Measurements from ENCODE around the gene GSTP1. TPM values are rescaled to one million over a fixed set of nuclear protein-coding genes. Genes with fewer than 3 reads are reported as not detected.

The GSTP1 gene
- total RNA-seq, 2 experiments from 2014 or later = 330 to 337 TPM

DNA sequence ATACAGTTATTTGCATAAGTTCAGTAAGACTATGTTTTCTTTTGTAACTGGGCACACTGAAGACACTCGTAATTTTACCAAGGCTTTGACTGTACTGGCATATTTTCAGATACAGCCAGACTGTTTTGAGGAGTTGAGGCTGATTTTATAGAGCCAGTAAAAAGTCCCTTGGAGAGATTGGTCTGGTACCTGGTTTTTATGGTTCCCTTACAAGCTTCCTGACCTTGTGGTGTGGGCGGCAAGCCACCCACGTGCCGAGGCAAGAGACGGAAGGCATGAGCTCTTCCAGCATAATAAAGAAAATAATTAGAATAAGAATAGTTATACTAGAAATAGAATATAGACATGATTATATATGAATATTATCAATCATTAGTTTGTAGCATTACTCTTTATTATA, 11.3 kb upstream of the GSTP1 start:
- no peak overlapping the region for H3K4me3 Mint-ChIP-seq
- H3K27me3 Mint-ChIP-seq (ENCODE audit: low read depth) = peaks cover 16% of the 10 kb centered on the region
- CTCF ChIA-PET = interaction anchor here (0.7 to 1.6 kb wide), 3 partner anchors 8 to 42 kb away, joined by 3 to 11 read pairs (median 4); no protein-coding TSS in a partner anchor
- no peak for DNase-seq
- no peaks in the 10 kb centered on the region for H3K4me1 Mint-ChIP-seq (ENCODE audit: low read depth)
- POLR2A ChIA-PET = no interaction called here
- no peak for ATAC-seq
- H3K36me3 Mint-ChIP-seq (ENCODE audit: low read depth) = no peaks in the 10 kb centered on the region
- no peak overlapping the region for H3K27ac Mint-ChIP-seq
- no peaks in the 10 kb centered on the region for H3K9me3 Mint-ChIP-seq (ENCODE audit: insufficient read depth)

DNA sequence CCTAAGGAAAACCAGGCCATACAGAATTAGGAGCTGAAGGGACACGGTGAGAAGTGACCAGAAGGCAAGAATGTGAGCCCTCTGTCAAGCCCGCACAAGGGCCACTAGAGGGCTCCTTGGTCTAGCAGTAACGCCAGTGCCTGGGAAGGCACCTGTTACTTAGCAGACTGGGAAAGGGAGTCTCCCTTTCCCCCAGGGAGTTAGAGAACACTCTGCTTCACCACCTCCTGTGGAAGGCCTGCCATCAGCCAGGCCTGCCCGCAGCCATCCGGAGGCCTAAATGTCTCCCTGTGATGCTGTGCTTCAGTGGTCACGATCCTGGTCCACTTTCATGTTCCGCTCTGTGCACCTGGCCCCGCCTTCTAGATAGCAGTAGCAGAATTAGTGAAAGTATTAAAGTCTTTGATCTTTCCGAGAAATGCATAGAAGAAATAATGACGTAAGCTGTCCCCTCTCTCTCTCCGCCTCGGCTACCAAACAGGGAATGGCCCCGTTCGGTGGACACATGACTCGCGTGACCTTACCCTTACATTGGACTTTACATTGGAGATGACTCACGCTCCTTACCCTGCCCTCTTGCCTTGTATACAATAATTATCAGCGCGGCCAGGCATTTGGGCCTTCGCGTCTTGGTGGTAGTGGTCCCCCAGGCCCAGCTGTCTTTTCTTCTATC, 10.7 kb upstream of the GSTP1 start:
- H3K4me1 Mint-ChIP-seq (ENCODE audit: low read depth) = no peaks in the 10 kb centered on the region
- no peak for ATAC-seq
- DNase-seq = peak; percentile 51
- POLR2A ChIA-PET = no interaction called here
- no peak overlapping the region for H3K4me3 Mint-ChIP-seq
- no peaks in the 10 kb centered on the region for H3K36me3 Mint-ChIP-seq (ENCODE audit: low read depth)
- H3K27me3 Mint-ChIP-seq (ENCODE audit: low read depth) = peaks cover 14% of the 10 kb centered on the region
- no peaks in the 10 kb centered on the region for H3K9me3 Mint-ChIP-seq (ENCODE audit: insufficient read depth)
- CTCF ChIA-PET = interaction anchor here (0.7 to 1.6 kb wide), 3 partner anchors 9 to 41 kb away, joined by 3 to 11 read pairs (median 4); no protein-coding TSS in a partner anchor
- no peak overlapping the region for H3K27ac Mint-ChIP-seq

DNA sequence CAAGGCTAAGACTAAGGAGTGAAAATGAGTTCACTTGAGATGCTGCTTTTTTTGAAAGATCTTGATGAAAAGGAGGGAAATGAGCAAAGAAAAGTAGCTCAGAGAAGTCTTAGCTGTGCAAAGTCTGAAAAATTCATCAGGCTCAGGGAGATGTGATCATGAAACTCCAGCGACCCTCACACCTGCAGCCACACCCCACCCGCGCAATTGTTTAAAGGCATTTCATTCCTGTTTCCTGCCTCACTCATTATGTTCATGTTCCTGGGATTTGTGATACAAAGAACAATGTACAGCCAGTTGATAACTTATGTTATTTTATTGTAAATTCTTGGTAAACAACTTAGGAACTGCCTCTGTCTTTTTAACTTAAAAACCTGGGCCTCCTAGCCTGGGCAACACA, 8.7 kb upstream of the GSTP1 start:
- H3K9me3 Mint-ChIP-seq (ENCODE audit: insufficient read depth) = no peaks in the 10 kb centered on the region
- ChIA-PET POLR2A (no interaction called here), CTCF (interaction anchor here (0.7 to 1.5 kb wide), 2 partner anchors 9 to 223 kb away, joined by 3 to 5 read pairs; partner anchors contain the start of gene GSTP1)
- no peak for ATAC-seq
- H3K4me1 Mint-ChIP-seq (ENCODE audit: low read depth) = peaks cover 10% of the 10 kb centered on the region
- DNase-seq = no peak
- no peaks in the 10 kb centered on the region for H3K36me3 Mint-ChIP-seq (ENCODE audit: low read depth)
- H3K27me3 Mint-ChIP-seq (ENCODE audit: low read depth) = peaks cover 25% of the 10 kb centered on the region
- H3K27ac Mint-ChIP-seq = no peak overlapping the region
- no peak overlapping the region for H3K4me3 Mint-ChIP-seq

DNA sequence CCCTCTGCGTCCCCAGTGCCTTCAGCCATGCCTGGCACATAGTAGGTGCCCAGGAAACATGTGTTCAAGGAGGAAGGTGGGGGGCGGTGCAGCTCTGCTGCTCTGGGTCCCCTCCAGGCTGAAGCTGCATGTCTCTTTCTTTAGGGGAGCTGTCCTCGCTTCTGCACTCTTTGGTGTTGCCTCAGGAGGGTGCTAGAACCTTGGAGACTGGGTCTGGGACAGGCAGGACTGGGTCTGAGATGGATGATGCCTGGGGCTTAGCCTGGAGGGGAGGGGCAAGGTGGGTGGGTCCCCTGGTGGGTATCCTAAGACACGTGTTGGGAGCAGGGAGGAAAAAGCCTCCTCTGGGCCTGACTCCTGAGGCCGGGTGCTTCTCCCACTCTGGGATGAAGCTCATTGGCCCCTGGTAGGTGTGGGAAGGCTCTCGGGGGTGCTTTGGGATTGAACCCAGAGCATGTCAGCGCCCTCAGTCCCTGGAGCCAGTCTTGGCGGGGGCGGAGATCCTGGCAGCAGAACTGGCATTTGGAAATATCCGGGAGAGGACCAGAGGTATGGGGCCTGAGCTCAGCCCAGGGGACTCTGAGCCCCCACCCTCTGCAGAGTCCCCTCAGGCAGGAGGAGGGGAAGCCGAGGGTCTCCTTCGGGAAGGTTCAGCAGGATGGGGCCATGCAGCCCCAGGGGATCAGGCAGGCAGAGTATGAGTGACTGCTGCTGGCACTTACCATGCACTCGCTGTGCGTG, 6.7 kb upstream of the GSTP1 start:
- ChIA-PET POLR2A (no interaction called here), CTCF (interaction anchor here (0.9 to 5.7 kb wide), 3 partner anchors 10 to 53 kb away, joined by 4 to 20 read pairs (median 9); partner anchors contain the start of gene NUDT8)
- no peaks in the 10 kb centered on the region for H3K9me3 Mint-ChIP-seq (ENCODE audit: insufficient read depth)
- no peak for ATAC-seq
- H3K4me1 Mint-ChIP-seq (ENCODE audit: low read depth) = peaks cover 11% of the 10 kb centered on the region
- peak; percentile 30 for DNase-seq
- no peak overlapping the region for H3K4me3 Mint-ChIP-seq
- H3K27me3 Mint-ChIP-seq (ENCODE audit: low read depth) = peaks cover 33% of the 10 kb centered on the region
- no peaks in the 10 kb centered on the region for H3K36me3 Mint-ChIP-seq (ENCODE audit: low read depth)
- H3K27ac Mint-ChIP-seq = no peak overlapping the region

DNA sequence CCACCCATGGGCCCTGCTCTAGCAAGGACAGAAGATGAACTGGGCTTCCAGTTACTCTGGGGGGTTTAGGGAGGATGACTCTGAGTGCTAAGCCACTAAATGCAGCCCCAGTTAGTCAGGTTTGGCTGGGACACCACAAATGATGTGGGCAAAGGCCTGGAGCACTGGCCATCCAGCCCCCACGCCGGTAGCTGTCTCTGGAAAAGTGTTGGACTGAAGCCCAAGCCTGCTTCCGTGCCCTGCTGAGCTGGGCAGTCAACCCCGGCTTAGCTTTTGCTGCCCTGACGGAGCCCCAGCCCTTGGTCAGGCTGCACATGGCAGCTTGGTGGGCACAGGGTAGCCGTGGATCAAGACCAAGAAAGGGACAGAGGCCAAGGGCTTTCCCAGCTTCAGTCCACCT, 5.7 kb upstream of the GSTP1 start:
- H3K4me3 Mint-ChIP-seq = no peak overlapping the region
- CTCF ChIA-PET = interaction anchor here (2.5 to 5.7 kb wide), 2 partner anchors 11 to 52 kb away, joined by 9 to 20 read pairs; partner anchors contain the start of gene NUDT8
- ATAC-seq = no peak
- POLR2A ChIA-PET = no interaction called here
- H3K27me3 Mint-ChIP-seq (ENCODE audit: low read depth) = peaks cover 35% of the 10 kb centered on the region
- H3K36me3 Mint-ChIP-seq (ENCODE audit: low read depth) = no peaks in the 10 kb centered on the region
- H3K4me1 Mint-ChIP-seq (ENCODE audit: low read depth) = peaks cover 21% of the 10 kb centered on the region
- H3K9me3 Mint-ChIP-seq (ENCODE audit: insufficient read depth) = no peaks in the 10 kb centered on the region
- no peak for DNase-seq
- no peak overlapping the region for H3K27ac Mint-ChIP-seq

DNA sequence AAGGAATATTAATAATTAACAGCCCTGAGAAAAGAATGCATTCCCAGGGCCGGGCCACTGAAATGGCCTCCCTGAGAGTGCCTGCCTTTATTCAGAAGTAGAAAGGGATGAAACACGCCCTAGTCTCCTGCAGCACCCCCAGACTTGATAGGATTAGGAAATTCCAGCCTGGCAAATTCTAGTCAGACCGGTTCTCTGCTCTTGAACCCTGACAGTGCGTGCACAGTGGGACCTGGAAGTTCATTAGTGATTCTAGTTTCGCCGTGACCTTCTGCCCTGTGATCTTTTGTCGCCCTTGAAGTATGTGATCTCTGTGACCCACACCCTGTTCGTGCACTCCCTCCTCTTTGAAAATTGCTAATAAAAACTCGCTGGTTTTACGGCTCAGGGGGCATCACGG, 2.1 kb upstream of the GSTP1 start:
- ATAC-seq (no peak), DNase-seq (no peak)
- Mint-ChIP-seq H3K9me3 (ENCODE audit: insufficient read depth) (no peaks in the 10 kb centered on the region), H3K4me1 (ENCODE audit: low read depth) (peaks cover 47% of the 10 kb centered on the region), H3K4me3 (no peak overlapping the region), H3K36me3 (ENCODE audit: low read depth) (peaks cover 22% of the 10 kb centered on the region), H3K27ac (no peak overlapping the region), H3K27me3 (ENCODE audit: low read depth) (peaks cover 28% of the 10 kb centered on the region)
- CTCF ChIA-PET = interaction anchor here (5.7 kb wide), 1 partner anchor 48 kb away, joined by 20 read pairs; the partner anchor contains the start of gene NUDT8
- POLR2A ChIA-PET = no interaction called here

DNA sequence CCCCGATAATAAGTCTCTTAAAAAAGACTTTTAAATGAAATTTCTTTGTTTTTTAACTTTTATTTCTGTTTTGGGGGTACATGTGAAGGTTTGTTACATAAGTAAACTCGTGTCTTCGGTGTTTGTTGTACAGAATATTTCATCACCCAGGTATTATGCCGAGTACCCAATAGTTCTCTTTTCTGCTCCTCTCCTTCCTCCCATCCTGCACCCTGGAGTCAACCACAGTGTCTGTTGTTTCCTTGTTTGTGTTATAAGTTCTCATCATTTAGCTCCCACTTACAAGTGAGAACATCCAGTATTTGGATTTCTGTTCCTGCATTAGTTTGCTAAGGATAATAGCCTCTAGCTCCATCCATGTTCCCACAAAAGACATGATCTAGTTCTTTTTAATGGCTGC, 1.6 kb upstream of the GSTP1 start:
- Mint-ChIP-seq H3K4me1 (ENCODE audit: low read depth) (peaks cover 51% of the 10 kb centered on the region), H3K27me3 (ENCODE audit: low read depth) (peaks cover 28% of the 10 kb centered on the region), H3K4me3 (no peak overlapping the region), H3K36me3 (ENCODE audit: low read depth) (peaks cover 27% of the 10 kb centered on the region), H3K9me3 (ENCODE audit: insufficient read depth) (no peaks in the 10 kb centered on the region), H3K27ac (no peak overlapping the region)
- POLR2A ChIA-PET = no interaction called here
- CTCF ChIA-PET = interaction anchor here (0.9 to 1.6 kb wide), 6 partner anchors 9 to 66 kb away, joined by 3 to 9 read pairs (median 4); partner anchors contain the start of gene NUDT8
- ATAC-seq = no peak
- no peak for DNase-seq

DNA sequence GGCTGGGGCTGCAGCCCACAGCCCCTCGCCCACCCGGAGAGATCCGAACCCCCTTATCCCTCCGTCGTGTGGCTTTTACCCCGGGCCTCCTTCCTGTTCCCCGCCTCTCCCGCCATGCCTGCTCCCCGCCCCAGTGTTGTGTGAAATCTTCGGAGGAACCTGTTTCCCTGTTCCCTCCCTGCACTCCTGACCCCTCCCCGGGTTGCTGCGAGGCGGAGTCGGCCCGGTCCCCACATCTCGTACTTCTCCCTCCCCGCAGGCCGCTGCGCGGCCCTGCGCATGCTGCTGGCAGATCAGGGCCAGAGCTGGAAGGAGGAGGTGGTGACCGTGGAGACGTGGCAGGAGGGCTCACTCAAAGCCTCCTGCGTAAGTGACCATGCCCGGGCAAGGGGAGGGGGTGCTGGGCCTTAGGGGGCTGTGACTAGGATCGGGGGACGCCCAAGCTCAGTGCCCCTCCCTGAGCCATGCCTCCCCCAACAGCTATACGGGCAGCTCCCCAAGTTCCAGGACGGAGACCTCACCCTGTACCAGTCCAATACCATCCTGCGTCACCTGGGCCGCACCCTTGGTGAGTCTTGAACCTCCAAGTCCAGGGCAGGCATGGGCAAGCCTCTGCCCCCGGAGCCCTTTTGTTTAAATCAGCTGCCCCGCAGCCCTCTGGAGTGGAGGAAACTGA, 731 bp downstream of the GSTP1 start:
- H3K27me3 Mint-ChIP-seq (ENCODE audit: low read depth) = peaks cover 20% of the 10 kb centered on the region
- peak; percentile 36 for ATAC-seq
- H3K4me1 Mint-ChIP-seq (ENCODE audit: low read depth) = peaks cover 47% of the 10 kb centered on the region
- DNase-seq = peak; percentile 55
- CTCF ChIA-PET = interaction anchor here (0.6 to 2.2 kb wide), 10 partner anchors 10 to 755 kb away, joined by 3 to 11 read pairs (median 4); partner anchors contain the start of gene PPP1CA
- POLR2A ChIA-PET = interaction anchor here (0.5 to 3.0 kb wide), 5 partner anchors 8 to 614 kb away, joined by 3 to 13 read pairs (median 5); partner anchors contain the start of gene PTPRCAP
- H3K36me3 Mint-ChIP-seq (ENCODE audit: low read depth) = peaks cover 37% of the 10 kb centered on the region
- no peaks in the 10 kb centered on the region for H3K9me3 Mint-ChIP-seq (ENCODE audit: insufficient read depth)
- H3K4me3 Mint-ChIP-seq = peak overlapping the region; percentile 78
- peak overlapping the region; percentile 79 for H3K27ac Mint-ChIP-seq

DNA sequence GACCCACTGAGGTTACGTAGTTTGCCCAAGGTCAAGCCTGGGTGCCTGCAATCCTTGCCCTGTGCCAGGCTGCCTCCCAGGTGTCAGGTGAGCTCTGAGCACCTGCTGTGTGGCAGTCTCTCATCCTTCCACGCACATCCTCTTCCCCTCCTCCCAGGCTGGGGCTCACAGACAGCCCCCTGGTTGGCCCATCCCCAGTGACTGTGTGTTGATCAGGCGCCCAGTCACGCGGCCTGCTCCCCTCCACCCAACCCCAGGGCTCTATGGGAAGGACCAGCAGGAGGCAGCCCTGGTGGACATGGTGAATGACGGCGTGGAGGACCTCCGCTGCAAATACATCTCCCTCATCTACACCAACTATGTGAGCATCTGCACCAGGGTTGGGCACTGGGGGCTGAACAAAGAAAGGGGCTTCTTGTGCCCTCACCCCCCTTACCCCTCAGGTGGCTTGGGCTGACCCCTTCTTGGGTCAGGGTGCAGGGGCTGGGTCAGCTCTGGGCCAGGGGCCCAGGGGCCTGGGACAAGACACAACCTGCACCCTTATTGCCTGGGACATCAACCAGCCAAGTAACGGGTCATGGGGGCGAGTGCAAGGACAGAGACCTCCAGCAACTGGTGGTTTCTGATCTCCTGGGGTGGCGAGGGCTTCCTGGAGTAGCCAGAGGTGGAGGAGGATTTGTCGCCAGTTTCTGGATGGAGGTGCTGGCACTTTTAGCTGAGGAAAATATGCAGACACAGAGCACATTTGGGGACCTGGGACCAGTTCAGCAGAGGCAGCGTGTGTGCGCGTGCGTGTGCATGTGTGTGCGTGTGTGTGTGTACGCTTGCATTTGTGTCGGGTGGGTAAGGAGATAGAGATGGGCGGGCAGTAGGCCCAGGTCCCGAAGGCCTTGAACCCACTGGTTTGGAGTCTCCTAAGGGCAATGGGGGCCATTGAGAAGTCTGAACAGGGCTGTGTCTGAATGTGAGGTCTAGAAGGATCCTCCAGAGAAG, 1.6 kb downstream of the GSTP1 start:
- peak overlapping the region; percentile 78 for H3K4me3 Mint-ChIP-seq
- DNase-seq (no peak), ATAC-seq (no peak)
- H3K36me3 Mint-ChIP-seq (ENCODE audit: low read depth) = peaks cover 37% of the 10 kb centered on the region
- H3K9me3 Mint-ChIP-seq (ENCODE audit: insufficient read depth) = no peaks in the 10 kb centered on the region
- peaks cover 39% of the 10 kb centered on the region for H3K4me1 Mint-ChIP-seq (ENCODE audit: low read depth)
- H3K27me3 Mint-ChIP-seq (ENCODE audit: low read depth) = peaks cover 14% of the 10 kb centered on the region
- CTCF ChIA-PET = interaction anchor here (0.9 to 2.2 kb wide), 3 partner anchors 29 to 228 kb away, joined by 3 to 11 read pairs (median 5); no protein-coding TSS in a partner anchor
- H3K27ac Mint-ChIP-seq = peak overlapping the region; percentile 79
- POLR2A ChIA-PET = interaction anchor here (1.1 to 3.0 kb wide), 2 partner anchors 29 to 31 kb away, joined by 4 to 13 read pairs; no protein-coding TSS in a partner anchor

DNA sequence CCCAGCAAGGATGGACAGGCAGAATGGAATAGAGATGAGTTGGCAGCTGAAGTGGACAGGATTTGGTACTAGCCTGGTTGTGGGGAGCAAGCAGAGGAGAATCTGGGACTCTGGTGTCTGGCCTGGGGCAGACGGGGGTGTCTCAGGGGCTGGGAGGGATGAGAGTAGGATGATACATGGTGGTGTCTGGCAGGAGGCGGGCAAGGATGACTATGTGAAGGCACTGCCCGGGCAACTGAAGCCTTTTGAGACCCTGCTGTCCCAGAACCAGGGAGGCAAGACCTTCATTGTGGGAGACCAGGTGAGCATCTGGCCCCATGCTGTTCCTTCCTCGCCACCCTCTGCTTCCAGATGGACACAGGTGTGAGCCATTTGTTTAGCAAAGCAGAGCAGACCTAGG, 2.3 kb downstream of the GSTP1 start:
- Mint-ChIP-seq H3K36me3 (ENCODE audit: low read depth) (peaks cover 37% of the 10 kb centered on the region), H3K4me1 (ENCODE audit: low read depth) (peaks cover 39% of the 10 kb centered on the region), H3K27me3 (ENCODE audit: low read depth) (peaks cover 9% of the 10 kb centered on the region), H3K9me3 (ENCODE audit: insufficient read depth) (no peaks in the 10 kb centered on the region), H3K4me3 (no peak overlapping the region), H3K27ac (peak overlapping the region; percentile 74)
- CTCF ChIA-PET = interaction anchor here (1.8 kb wide), 1 partner anchor 29 kb away, joined by 5 read pairs; no protein-coding TSS in a partner anchor
- ATAC-seq (no peak), DNase-seq (no peak)
- POLR2A ChIA-PET = interaction anchor here (1.1 to 3.0 kb wide), 2 partner anchors 28 to 30 kb away, joined by 4 to 13 read pairs; no protein-coding TSS in a partner anchor

All from activated CD8-positive, alpha-beta T cell treated with anti-CD3 and anti-CD28 coated beads, Interleukin-2, amount 10 ng/mL, durations not matched to agents 7 days and 5 days (primary cell).